OCI-M1 (cell line): ENCODE data around the gene RBM24.
"Not testable (repeated sequence)": the region's sequence is repeated elsewhere in the genome, so short reads cannot be mapped to it uniquely, and the experiment has no call there.

Source experiments
- DNase-seq: peaks from one replicate; lab custom pipeline; 2025; lab: John Stamatoyannopoulos, UW

The RBM24 gene

GRCh38 chr6:17291778-17292177 is 10.6 kb downstream of the RBM24 start:
- no peak for DNase-seq

- DNase-seq: no peak
Observed at GRCh38 chr6:17292600-17293133, 11.5 kb downstream of the RBM24 start.

- no peak for DNase-seq
Observed at GRCh38 chr6:17293395-17293794, 12.2 kb downstream of the RBM24 start.

GRCh38 chr6:17297271-17298080 is 16.3 kb downstream of the RBM24 start:
- DNase-seq: no peak

- no peak for DNase-seq
Observed at GRCh38 chr6:17298257-17298656, 17.1 kb downstream of the RBM24 start.

GRCh38 chr6:17299222-17299621 is 18.1 kb downstream of the RBM24 start:
- no peak for DNase-seq

GRCh38 chr6:17299750-17300149 is 18.6 kb downstream of the RBM24 start:
- DNase-seq: no peak

- DNase-seq: no peak
Observed at GRCh38 chr6:17300637-17301036, 19.5 kb downstream of the RBM24 start.

GRCh38 chr6:17303444-17303843 is 22.3 kb downstream of the RBM24 start:
- DNase-seq: no peak

GRCh38 chr6:17305219-17306001 is 24.2 kb downstream of the RBM24 start:
- DNase-seq: peak; percentile 92

- peak; percentile 57 for DNase-seq
Observed at GRCh38 chr6:17311595-17312311, 30.6 kb downstream of the RBM24 start.

- DNase-seq: not testable (repeated sequence)
Observed at GRCh38 chr6:17313238-17313637, 32.1 kb downstream of the RBM24 start.

GRCh38 chr6:17313971-17314370 is 32.8 kb downstream of the RBM24 start:
- DNase-seq: no peak

GRCh38 chr6:17315262-17315661 is 34.1 kb downstream of the RBM24 start:
- no peak for DNase-seq

GRCh38 chr6:17318435-17319165 is 37.4 kb downstream of the RBM24 start:
- no peak for DNase-seq

- not testable (repeated sequence) for DNase-seq
Observed at GRCh38 chr6:17320266-17320665, 39.1 kb downstream of the RBM24 start.

- no peak for DNase-seq
Observed at GRCh38 chr6:17331238-17331637, 50.1 kb downstream of the RBM24 start.

GRCh38 chr6:17334265-17334664 is 53.1 kb downstream of the RBM24 start:
- no peak for DNase-seq

- DNase-seq: no peak
Observed at GRCh38 chr6:17336425-17336824, 55.3 kb downstream of the RBM24 start.

GRCh38 chr6:17339308-17339670 is 58.1 kb downstream of the RBM24 start:
- DNase-seq: no peak

- no peak for DNase-seq
Observed at GRCh38 chr6:17341117-17341805, 60.1 kb downstream of the RBM24 start.
